Muscle of arm (tissue), 14 donors: Measurements from ENCODE around the gene TPMT. TPM values are rescaled to one million over a fixed set of nuclear protein-coding genes. Genes with fewer than 3 reads are reported as not detected.
"Not testable (repeated sequence)": the region's sequence is repeated elsewhere in the genome, so short reads cannot be mapped to it uniquely, and the experiment has no call there.

Experiments
- DNase-seq: peaks from one replicate; pipeline ENCODE4 v3.0.0-alpha.2; 2013
- long read RNA-seq, 11 donors: transcript quantifications; one replicate each; lab custom pipeline, GENCODE V29; 2026
- polyA plus RNA-seq, 12 donors: library from polyadenylated mRNA; unstranded; fragments of 120-200 nt; gene quantifications; one replicate each; pipeline ENCODE4 v1.2.1, GENCODE V29; 2013; ENCODE audit not compliant: insufficient read length in 12 of 12

Gene TPMT
- 1 to 10 TPM in 11 of 12 donors, not detected in 1; 5.0 to 8.7 (median 6.5) TPM for polyA plus RNA-seq
- long read RNA-seq, donor 1, transcript TPMT-201 (9 exons, 3,181 nt), result major isoform, 11 of 11 reads
- long read RNA-seq, donor 1, partial matches to known transcripts, result 0 of 11 reads
- long read RNA-seq, donor 1, other reads (novel, unspliced or antisense), result 0 of 11 reads
- long read RNA-seq, donor 2, transcript TPMT-201 (9 exons, 3,181 nt), result major isoform, 5 of 5 reads
- long read RNA-seq, donor 2, partial matches to known transcripts, result 0 of 5 reads
- long read RNA-seq, donor 2, other reads (novel, unspliced or antisense), result 0 of 5 reads
- long read RNA-seq, donor 3, result 0 reads
- long read RNA-seq, donor 4, partial matches to known transcripts, result 0 of 2 reads
- long read RNA-seq, donor 4, other reads (novel, unspliced or antisense), result 0 of 2 reads
- long read RNA-seq, donor 5, partial matches to known transcripts, result 0 of 4 reads
- long read RNA-seq, donor 5, other reads (novel, unspliced or antisense), result 0 of 4 reads
- long read RNA-seq, donor 6, partial matches to known transcripts, result 0 of 3 reads
- long read RNA-seq, donor 6, other reads (novel, unspliced or antisense), result 0 of 3 reads
- long read RNA-seq, donor 7, partial matches to known transcripts, result 0 of 2 reads
- long read RNA-seq, donor 7, other reads (novel, unspliced or antisense), result 0 of 2 reads
- long read RNA-seq, donor 8, transcript TPMT-201 (9 exons, 3,181 nt), result major isoform, 7 of 7 reads
- long read RNA-seq, donor 8, partial matches to known transcripts, result 0 of 7 reads
- long read RNA-seq, donor 8, other reads (novel, unspliced or antisense), result 0 of 7 reads
- long read RNA-seq, donor 9, result 0 reads
- long read RNA-seq, donor 10, transcript TPMT-201 (9 exons, 3,181 nt), result major isoform, 5 of 5 reads
- long read RNA-seq, donor 10, partial matches to known transcripts, result 0 of 5 reads
- long read RNA-seq, donor 10, other reads (novel, unspliced or antisense), result 0 of 5 reads
- long read RNA-seq, donor 11, partial matches to known transcripts, result 0 of 2 reads
- long read RNA-seq, donor 11, other reads (novel, unspliced or antisense), result 0 of 2 reads

DNA sequence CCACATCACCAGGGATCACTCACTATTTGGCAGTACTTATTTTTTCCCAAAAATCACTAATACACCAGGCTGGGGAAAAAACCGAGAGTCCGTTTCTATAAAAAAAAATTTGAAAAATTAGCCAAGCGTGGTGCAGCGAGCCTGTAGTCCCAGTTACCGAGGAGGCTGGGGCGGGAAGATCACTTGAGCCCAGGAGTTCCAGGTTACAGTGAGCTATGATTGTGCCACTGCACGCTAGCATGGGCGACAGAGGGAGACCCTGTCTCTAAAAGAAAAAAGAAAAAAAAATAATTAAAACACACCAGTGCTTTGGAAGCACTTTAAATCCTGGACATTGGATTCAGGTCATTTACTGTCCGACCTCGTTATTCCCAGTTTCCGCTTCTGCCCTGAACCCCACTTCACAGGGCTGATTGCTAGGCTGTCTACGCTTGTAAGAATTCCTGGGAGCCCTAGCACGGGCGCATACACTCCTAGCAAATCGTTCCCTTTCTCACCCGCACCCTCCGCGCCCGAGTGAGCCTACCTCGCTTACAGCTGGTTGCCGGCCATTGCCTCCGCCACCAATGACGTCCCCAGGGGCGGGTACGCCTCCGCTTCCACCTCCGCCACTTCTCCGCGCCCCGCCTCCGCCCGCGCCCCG, at the start of gene TPMT:
Gene TPMT, minus strand, starts transcription at position 571 of the 643 bp plus-strand sequence. CDS start 5,950 bp downstream, outside the sequence.
- DNase-seq, result peak; percentile 7

GRCh38 chr6:18203786-18204185, 48.9 kb upstream of the TPMT start:
- DNase-seq, result no peak

DNA sequence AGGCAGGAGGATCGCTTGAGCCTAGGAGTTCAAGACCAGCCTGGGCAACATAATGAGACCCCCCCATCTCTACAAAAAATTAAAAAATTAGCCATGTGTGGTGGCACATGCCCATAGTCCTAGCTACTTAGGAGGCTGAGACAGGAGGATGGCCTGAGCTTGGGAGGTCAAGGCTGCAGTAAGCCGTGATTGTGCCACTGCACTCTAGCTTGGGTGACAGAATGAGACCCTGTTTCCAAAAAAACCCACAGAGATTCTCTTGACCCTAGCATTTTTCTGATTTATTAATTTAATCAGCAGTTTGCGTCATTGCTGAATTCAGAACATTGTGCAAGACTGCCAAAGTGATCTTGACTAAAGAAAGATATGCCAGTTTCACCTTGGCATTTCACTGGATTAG, 37.1 kb upstream of the TPMT start:
- DNase-seq, result no peak

DNA sequence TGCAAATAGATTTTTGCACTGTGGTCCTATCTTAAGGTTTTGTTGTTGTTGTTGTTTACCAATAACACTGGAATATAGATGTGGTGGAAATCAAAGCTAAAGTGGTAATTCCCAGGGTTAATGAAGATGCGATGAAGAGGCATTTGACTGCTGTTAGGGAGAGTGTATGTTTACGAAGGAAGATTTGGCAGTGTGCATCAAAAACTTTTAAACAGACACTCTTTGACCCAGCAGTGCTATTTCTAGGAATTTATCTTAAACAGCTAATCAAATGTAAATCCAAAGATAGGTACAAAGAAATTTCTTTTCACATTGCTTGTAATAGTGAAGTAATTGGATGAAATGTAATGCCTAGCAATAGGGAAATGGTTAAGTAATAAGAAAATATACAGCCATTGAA, 34.3 kb upstream of the TPMT start:
- DNase-seq, result no peak

GRCh38 chr6:18187701-18188100, 32.8 kb upstream of the TPMT start:
- no peak for DNase-seq

- DNase-seq, result no peak
Measured at GRCh38 chr6:18186540-18187250, 31.8 kb upstream of the TPMT start.

GRCh38 chr6:18186033-18186432, 31.2 kb upstream of the TPMT start:
- DNase-seq, result no peak

GRCh38 chr6:18185624-18186023, 30.7 kb upstream of the TPMT start:
- DNase-seq, result no peak

- no peak for DNase-seq
Measured at GRCh38 chr6:18183766-18184165, 28.9 kb upstream of the TPMT start.

DNA sequence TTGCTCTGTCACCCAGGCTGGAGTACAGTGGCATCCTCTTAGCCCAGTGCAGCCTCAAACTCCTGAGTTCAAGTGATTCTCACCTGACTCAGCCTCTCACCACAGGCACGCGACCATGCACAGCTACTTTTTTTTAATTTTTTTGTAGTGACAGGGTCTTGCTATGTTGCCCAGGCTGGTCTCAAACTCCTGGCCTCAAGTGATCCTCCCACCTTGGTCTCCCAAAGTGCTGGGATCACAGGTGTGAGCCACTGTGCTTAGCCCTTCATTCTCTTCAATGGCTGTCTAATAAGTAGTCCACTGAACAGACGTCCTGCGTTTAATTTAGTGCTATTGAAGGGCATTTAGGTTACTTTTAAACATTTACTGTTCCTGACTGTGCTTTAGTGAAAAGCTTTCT, 27.7 kb upstream of the TPMT start:
- no peak for DNase-seq

DNA sequence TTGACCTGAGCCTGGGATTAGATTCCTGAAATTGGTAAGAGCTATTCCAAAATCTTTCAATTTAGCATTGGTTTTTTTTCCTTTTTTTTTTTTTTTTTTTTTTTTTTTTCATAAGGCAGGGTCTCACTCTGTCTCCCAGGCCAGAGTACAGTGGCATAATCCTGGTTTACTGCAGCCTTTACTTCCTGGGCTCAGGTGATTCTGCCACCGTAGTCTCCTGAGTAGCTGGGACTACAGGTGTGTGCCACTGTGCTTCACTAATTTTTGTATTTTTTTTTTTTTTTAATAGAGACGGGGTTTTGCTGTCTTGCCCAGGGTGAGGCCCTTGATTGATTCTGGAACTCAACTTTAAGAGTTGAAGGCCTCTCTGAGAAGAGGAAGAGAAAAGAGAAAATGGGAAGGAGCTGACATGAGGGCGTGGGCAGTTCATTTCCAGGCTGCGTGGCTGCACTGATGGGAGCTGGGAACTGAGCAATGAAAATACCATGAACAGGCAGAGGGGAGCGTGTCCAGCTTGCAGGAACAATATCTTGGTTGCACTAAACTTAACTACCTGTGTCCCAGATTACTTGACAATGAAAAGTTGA, 25.0 kb upstream of the TPMT start:
- DNase-seq, result peak; percentile 7

DNA sequence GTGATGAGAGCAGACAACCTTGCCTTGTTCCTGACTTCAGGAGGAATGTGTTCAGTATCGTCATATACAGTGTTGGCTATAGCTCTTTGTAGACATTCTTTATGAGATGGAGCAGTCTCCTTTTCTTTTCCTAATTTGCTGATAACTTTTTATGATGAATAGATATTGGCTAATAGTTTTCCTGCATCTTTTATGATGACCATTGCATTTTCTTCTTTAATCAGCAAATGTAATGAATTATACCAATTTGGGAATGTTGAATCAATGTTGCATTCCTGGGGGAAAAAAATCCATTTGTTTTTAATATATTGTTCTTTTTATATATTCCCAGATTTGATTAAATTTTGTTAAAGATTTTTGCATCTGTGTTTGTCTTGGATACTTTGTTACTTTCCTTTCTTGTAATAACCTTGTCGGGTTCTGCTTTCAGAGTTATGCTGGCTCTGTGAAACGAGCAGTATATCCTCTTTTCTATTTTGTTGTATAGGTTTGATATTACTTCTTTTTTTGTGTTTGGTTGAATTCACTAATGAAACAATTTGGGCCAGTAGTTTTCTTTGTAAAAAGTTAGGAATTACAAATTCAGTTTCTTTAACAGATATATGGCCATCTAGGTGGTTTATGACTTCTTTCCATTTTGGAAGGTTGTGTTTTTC, 24.2 kb upstream of the TPMT start:
- no peak for DNase-seq

- DNase-seq, result no peak
Measured at GRCh38 chr6:18177286-18177965, 22.5 kb upstream of the TPMT start.

DNA sequence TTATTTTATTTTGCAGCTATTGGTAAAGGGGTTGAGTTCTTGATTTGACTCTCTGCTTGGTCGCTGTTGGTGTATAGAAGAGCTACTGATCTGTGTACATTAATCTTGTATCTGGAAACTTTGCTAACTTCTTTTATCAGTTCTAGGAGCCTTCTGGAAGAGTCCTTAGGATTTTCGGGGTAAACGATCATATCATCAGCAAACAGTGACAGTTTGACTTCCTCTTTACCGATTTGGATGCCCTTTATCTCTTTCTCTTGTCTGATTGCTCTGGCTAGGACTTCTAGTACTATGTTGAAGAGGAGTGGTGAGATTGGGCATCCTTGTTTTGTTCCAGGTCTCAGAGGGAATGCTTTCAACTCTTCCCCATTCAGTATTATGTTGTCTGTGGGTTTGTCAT, 21.3 kb upstream of the TPMT start:
- not testable (repeated sequence) for DNase-seq

DNA sequence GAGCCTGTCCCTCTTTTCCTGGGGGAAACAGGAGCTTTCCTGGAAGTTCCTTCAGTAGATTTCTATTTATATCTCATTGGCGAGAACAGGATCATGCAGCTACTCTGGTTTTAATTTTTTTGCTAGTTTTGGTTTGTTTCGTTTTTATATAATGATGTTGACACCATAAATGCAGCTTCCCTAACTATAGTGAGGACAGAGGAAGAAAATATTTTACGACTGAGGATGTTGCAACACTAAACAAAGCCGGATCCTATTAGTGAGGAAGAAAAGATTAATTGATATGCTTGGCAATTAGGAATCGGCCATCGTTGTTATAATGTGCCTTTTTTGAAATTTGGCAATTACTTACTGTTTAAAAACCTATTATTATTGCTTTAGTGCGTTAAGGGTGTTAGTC, 17.0 kb upstream of the TPMT start:
- DNase-seq, result no peak

DNA sequence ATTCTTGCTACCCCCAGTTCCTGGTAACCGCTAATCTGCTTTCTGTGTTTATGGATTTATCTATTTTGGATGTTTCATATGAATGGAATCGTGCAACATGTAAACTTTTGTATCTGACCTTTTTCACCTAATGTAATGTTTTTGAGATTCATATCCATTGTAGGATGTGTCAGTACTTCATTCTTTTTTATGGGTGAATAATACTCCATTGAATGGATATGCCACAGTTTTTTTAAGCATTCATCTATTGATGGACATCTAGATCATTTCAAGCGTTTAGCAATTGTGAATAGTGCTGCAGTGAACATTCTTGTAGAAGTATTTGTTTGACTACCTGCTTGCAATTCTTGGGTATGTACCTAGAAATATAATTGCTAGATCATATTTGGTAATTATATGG, 13.4 kb upstream of the TPMT start:
- DNase-seq, result no peak

DNA sequence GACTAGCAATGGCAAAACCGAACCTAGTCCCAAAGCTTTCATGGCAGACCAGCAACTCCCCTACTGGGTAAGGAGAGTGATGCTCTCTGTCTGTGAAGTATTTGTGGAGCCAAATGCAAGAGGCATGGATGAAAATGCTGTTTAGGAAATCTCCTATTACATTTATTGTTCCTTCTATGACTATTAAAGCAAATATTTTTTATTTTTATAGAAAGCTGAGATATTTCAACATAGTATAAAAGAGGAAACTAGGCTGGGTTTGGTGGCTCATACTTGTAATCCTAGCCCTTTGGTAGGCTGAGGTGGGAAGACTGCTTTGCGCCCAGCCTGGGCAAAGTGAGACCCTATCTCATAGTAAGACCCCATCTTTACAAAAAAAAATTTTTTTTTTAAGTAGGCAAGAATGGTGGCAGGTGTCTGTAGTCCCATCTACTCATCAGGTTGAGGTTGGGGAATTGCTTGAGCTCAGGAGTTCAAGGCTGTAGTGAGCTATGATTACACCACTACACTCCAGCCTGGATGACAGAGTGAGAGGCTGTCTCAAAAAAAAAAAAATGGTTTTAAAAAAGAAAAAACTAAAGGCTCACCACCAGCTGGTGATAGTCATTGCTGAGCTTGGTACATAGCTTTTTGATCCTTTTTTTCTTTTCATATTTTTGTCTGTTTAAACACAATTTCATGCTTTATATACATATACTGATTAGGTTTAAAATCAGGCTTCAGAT, 11.6 kb upstream of the TPMT start:
- DNase-seq, result no peak

GRCh38 chr6:18165751-18166150, 10.9 kb upstream of the TPMT start:
- no peak for DNase-seq

DNA sequence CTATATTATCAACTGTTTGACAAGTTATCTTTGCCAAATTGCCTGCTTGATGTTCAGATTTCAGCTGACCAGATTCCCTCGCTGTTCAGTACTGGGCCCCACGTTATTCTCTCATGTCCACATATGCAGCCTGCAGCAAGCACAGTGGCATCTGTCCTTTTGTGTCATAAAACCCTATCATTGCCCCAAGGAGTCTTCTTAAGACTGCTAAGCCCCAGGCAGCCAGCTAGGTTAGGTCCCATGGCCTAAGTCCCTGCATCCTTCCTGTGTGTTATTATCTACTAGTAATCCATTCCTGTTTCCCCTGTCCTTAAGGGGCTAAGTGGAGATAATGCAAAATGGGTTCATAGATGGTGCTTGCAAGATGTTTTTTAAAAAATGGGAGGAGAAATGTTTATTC, 7.5 kb upstream of the TPMT start:
- no peak for DNase-seq
